UCSD-AML1 (cell line): Measurements from ENCODE around the gene DSG4.

Experiments
- DNase-seq: peaks from one replicate; lab custom pipeline; 2025; ENCODE audit not compliant: unreplicated experiment; lab: John Stamatoyannopoulos, UW

The DSG4 gene

DNA sequence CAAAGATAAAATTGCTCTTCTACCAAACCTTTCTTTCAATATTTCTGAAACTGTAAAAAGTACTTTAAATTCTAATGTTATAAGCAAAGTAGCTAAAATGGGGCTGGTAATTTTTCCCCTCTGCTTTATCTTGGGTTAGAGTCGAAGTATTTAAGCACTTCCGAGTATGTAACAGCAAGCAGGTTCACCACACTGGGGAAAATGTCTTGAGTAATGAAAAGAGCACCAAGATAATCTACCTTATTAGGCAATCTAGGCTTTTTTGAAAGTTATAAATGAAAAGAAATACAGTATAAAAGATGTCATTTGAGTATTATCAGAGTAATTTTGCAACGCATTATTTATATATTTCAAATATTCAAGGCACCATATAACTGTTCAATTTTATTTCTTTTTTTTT, 70.3 kb downstream of the DSG4 start:
- no peak for DNase-seq

GRCh38 chr18:31447530-31448191, 71.1 kb downstream of the DSG4 start, which contains the start of gene DSG3:
Gene DSG3 (plus strand): TSS chr18:31447741. CDS start chr18:31447878, 137 bp downstream.
- DNase-seq: no peak

DNA sequence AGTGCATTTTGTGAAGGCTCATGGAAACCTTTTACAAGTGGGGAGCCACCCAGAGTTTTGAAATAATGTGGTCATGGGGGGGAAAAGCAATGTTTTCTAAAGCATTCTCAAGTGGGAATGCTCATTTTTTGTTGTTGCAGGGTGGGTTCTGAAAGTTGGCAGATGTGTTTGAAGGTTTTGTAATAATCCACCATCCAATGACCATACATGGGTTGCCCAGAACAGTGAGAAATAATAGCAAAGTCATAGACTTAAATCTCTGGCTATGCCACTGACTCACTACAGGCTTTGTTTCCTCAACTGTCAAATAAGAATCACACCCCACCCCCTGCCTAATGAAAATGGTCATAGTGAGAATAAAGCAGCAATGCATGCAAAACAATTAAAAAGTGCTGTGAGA, 73.8 kb downstream of the DSG4 start:
- DNase-seq: no peak

DNA sequence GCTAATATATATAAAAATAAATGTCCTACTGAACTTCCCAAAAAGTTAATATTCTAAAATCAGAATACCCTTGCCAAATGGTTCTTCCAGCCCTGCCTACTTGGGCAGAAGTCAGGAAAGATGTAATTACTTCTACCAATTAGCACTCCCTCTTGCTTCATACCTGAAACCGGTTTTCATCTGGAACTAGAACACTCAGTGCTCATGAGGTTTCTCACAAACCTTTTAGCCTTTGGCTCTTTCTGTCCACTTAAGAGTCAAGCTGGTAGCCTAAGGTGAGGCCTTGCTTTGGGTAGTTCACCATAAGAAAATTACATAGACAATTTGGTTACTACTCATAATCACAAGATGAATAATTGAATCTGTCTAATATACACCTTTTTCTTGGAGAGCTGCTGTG, 75.0 kb downstream of the DSG4 start:
- DNase-seq: no peak

GRCh38 chr18:31454066-31454708, 77.6 kb downstream of the DSG4 start:
- DNase-seq: no peak
